Measurements from ENCODE around the gene ZNF414. TPM values are rescaled to one million over a fixed set of nuclear protein-coding genes. Genes with fewer than 3 reads are reported as not detected.

ZNF414 gene
- total and polyA plus RNA-seq, 9 donors, result 0.62 to 49.7 (median 26.2) TPM

DNA sequence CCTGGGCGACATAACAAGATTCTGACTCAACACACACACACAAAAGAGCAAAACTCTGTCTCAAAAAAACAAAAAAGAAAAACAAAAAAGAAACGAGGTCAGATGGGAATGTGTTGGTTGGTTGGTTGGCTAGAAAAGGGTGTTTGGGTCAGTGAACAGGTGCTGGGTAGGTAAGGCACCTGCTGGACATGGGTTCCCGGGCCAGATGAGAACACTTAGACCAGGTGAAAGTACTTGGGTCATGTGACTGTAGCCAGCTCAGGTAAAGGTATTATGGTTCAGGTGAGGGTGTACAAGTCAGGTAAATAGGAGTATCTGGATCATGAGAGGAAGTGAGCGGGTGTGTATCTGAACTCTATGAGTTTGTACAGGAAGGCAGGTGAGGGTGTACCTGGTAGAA lies 14.5 kb upstream of the ZNF414 start:
- WGBS, 3 donors, result 47 to 64% (median 61%) methylated on average over 4 of the region's 4 CpGs
- intact Hi-C loops (cut with DNase I), result no loop called here

GRCh38 chr19:8526345-8527091 lies 12.6 kb upstream of the ZNF414 start:
- Histone ChIP-seq H3K4me3 (peak overlapping the region; percentile 67), H3K4me1 (ENCODE audit: insufficient read depth) (peaks cover 7% of the 10 kb centered on the region), H3K27me3 (no peaks in the 10 kb centered on the region), H3K9me3 (no peaks in the 10 kb centered on the region), H3K36me3 (no peaks in the 10 kb centered on the region), H3K27ac (peak overlapping the region; percentile 81 to 92)
- intact Hi-C loops (cut with DNase I), result no loop called here
- WGBS, 3 donors, result 1 to 8% (median 5%) methylated on average over 49 to 57 of the region's 57 CpGs
- DNase-seq, result peak; percentile 94 to 97 (median 96)
- TF ChIP-seq EP300 (IDR thresholded peaks at IDR 0.05), result no peak
- peak; percentile 32 for TF ChIP-seq POLR2A (IDR thresholded peaks at IDR 0.05)

More for the DNA sequence above, 14.5 kb upstream of the ZNF414 start:
- peaks cover 7% of the 10 kb centered on the region for H3K4me1 ChIP-seq (ENCODE audit: insufficient read depth)
- H3K9me3 ChIP-seq, result no peaks in the 10 kb centered on the region
- H3K27me3 ChIP-seq, result no peaks in the 10 kb centered on the region
- no peak for DNase-seq
- no peak overlapping the region for H3K4me3 ChIP-seq
- no peak for TF ChIP-seq CTCF (IDR thresholded peaks at IDR 0.05)
- TF ChIP-seq POLR2A (IDR thresholded peaks at IDR 0.05), result no peak
- no peak for TF ChIP-seq EP300 (IDR thresholded peaks at IDR 0.05)
- H3K27ac ChIP-seq, result no peak overlapping the region
- no peaks in the 10 kb centered on the region for H3K36me3 ChIP-seq

GRCh38 chr19:8525401-8525684 lies 11.4 kb upstream of the ZNF414 start:
- 2 to 10% (median 7%) methylated on average over 15 of the region's 15 CpGs for WGBS, 3 donors
- Histone ChIP-seq H3K36me3 (no peaks in the 10 kb centered on the region), H3K9me3 (no peaks in the 10 kb centered on the region), H3K4me3 (peak overlapping the region; percentile 42), H3K27me3 (no peaks in the 10 kb centered on the region), H3K4me1 (ENCODE audit: insufficient read depth) (peaks cover 7% of the 10 kb centered on the region), H3K27ac (peak overlapping the region; percentile 34 to 92)
- TF ChIP-seq CTCF (IDR thresholded peaks at IDR 0.05) (peak in 2 of 3 donors; percentile 15 to 39), EP300 (IDR thresholded peaks at IDR 0.05) (no peak), POLR2A (IDR thresholded peaks at IDR 0.05) (no peak)
- DNase-seq, result no peak
- intact Hi-C loops (cut with DNase I), result no loop called here

GRCh38 chr19:8519388-8519787 lies 5.4 kb upstream of the ZNF414 start:
- intact Hi-C loops (cut with DNase I), result no loop called here
- Histone ChIP-seq H3K4me3 (no peak overlapping the region), H3K4me1 (ENCODE audit: insufficient read depth) (peaks cover 3% of the 10 kb centered on the region), H3K27me3 (no peaks in the 10 kb centered on the region), H3K36me3 (no peaks in the 10 kb centered on the region), H3K9me3 (no peaks in the 10 kb centered on the region), H3K27ac (no peak overlapping the region)
- 84 to 94% (median 91%) methylated on average over 6 of the region's 6 CpGs for WGBS, 3 donors
- DNase-seq, result no peak
- TF ChIP-seq EP300 (IDR thresholded peaks at IDR 0.05), result no peak
- no peak for TF ChIP-seq POLR2A (IDR thresholded peaks at IDR 0.05)
- TF ChIP-seq CTCF (IDR thresholded peaks at IDR 0.05), result no peak

DNA sequence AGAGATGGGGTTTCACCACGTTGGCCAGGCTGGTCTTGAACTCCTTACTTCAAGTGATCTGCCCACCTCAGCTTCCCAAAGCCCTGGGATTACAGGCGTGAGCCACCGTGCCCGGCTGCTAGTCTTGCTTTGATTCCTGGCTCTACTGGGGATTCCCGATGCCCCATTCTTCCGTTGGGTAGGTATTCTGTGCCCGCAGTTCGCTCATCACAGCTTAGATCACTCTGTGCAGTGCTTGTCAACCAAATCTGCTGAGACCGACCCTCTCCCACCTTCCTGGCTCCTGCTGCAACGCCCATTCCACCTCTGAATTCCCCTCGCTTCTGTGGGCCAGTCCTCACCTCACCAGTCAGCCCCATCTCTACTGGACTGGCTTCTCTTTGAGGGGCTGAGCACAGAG lies 4.6 kb upstream of the ZNF414 start:
- Histone ChIP-seq H3K27me3 (no peaks in the 10 kb centered on the region), H3K36me3 (no peaks in the 10 kb centered on the region), H3K4me3 (no peak overlapping the region), H3K9me3 (no peaks in the 10 kb centered on the region), H3K27ac (no peak overlapping the region), H3K4me1 (ENCODE audit: insufficient read depth) (peaks cover 4% of the 10 kb centered on the region)
- 81 to 83% (median 81%) methylated on average over 11 of the region's 11 CpGs for whole genome bisulfite sequencing, 3 donors
- intact Hi-C loops (cut with DNase I), result no loop called here
- TF ChIP-seq CTCF (IDR thresholded peaks at IDR 0.05) (no peak), EP300 (IDR thresholded peaks at IDR 0.05) (no peak), POLR2A (IDR thresholded peaks at IDR 0.05) (no peak)
- no peak for DNase-seq
